Tibial artery (tissue), 4 donors: Measurements from ENCODE around the gene RAVER1.

Experiments
- DNase-seq, 2 donors: peaks; one replicate each; pipeline ENCODE4 v3.0.0-alpha.2; 2019
- H3K27ac ChIP-seq, 2 donors: fragments of 200-600 bp; sonication (generic) in 1 of 2; 1 replicate in 1 of 2; 2 replicates in 1 of 2; pipeline ENCODE4 v1.5.1; 2018 to 2019; ENCODE audit warnings: mild to moderate bottlenecking in 1 of 2
- H3K27me3 ChIP-seq, 2 donors: fragments of 200-600 bp; sonication (generic) in 1 of 2; one replicate each; pipeline versions ENCODE4 v1.5.1 to v1.6.0; 2016 to 2019
- H3K36me3 ChIP-seq, 3 donors: fragments of 200-600 bp; sonication (generic) in 2 of 3; one replicate each; pipeline ENCODE4 v1.5.1; 2016 to 2019; ENCODE audit warnings: mild to moderate bottlenecking in 2 of 3
- H3K4me1 ChIP-seq, 4 donors: fragments of 200-600 bp; sonication (generic) in 2 of 4; 1 replicate in 3 of 4; 2 replicates in 1 of 4; pipeline ENCODE4 v1.5.1; 2016 to 2019
- H3K4me3 ChIP-seq, 2 donors: fragments of 200-600 bp; sonication (generic) in 1 of 2; 1 replicate in 1 of 2; 2 replicates in 1 of 2; pipeline ENCODE4 v1.5.1; 2018 to 2019; ENCODE audit warnings: mild to moderate bottlenecking in 2 of 2
- H3K9me3 ChIP-seq, 3 donors: fragments of 200-600 bp; sonication (generic) in 1 of 3; one replicate each; pipeline ENCODE4 v1.5.1; 2016 to 2019
- CTCF ChIP-seq, 2 experiments: fragments of 200-600 bp in 1 of 2; fragments of 450-650 bp in 1 of 2; IDR thresholded peaks; one replicate each; pipeline ENCODE4 v1.5.1; 2017 to 2019; ENCODE audit warnings: antibody characterized with exemption in 2 of 2, mild to moderate bottlenecking in 1 of 2, moderate library complexity in 1 of 2
- intact Hi-C: fragments of 100-400 bp; cut with DNase I; formaldehyde crosslinking; loops from one replicate; pipeline ENCODE4 v1.15.0; 2023; ENCODE audit warnings: low total_unique reads

RAVER1 gene

GRCh38 chr19:10325732-10326131 is 7.6 kb downstream of the RAVER1 start:
- H3K36me3 ChIP-seq = peaks cover 78 to 100% (median 88%) of the 10 kb centered on the region in 3 donors
- no peaks in the 10 kb centered on the region for H3K27me3 ChIP-seq
- H3K4me3 ChIP-seq = no peak overlapping the region
- no peak overlapping the region for H3K27ac ChIP-seq
- intact Hi-C loops = no loop called here
- H3K9me3 ChIP-seq = no peaks in the 10 kb centered on the region
- H3K4me1 ChIP-seq = no peaks in the 10 kb centered on the region
- TF ChIP-seq CTCF (IDR thresholded peaks at IDR 0.05) = no peak
- no peak for DNase-seq

GRCh38 chr19:10321874-10322835 is 11.2 kb downstream of the RAVER1 start:
- no peaks in the 10 kb centered on the region for H3K27me3 ChIP-seq
- TF ChIP-seq CTCF (IDR thresholded peaks at IDR 0.05) = no peak
- intact Hi-C loops = no loop called here
- no peak overlapping the region for H3K4me3 ChIP-seq
- H3K4me1 ChIP-seq = no peaks in the 10 kb centered on the region
- H3K36me3 ChIP-seq = peaks cover 79 to 100% (median 91%) of the 10 kb centered on the region in 3 donors
- no peak for DNase-seq
- H3K27ac ChIP-seq = no peak overlapping the region
- H3K9me3 ChIP-seq = no peaks in the 10 kb centered on the region

GRCh38 chr19:10321417-10321797 is 11.9 kb downstream of the RAVER1 start:
- no peak overlapping the region for H3K27ac ChIP-seq
- no peaks in the 10 kb centered on the region for H3K9me3 ChIP-seq
- TF ChIP-seq CTCF (IDR thresholded peaks at IDR 0.05) = no peak
- intact Hi-C loops = no loop called here
- H3K4me3 ChIP-seq = no peak overlapping the region
- H3K4me1 ChIP-seq = peaks cover 0 to 2% (median 0%) of the 10 kb centered on the region in 4 donors
- DNase-seq = no peak
- peaks cover 73 to 100% (median 87%) of the 10 kb centered on the region in 3 donors for H3K36me3 ChIP-seq
- H3K27me3 ChIP-seq = no peaks in the 10 kb centered on the region

GRCh38 chr19:10320602-10321416 is 12.5 kb downstream of the RAVER1 start:
- Histone ChIP-seq H3K4me1 (peaks cover 0 to 8% (median 5%) of the 10 kb centered on the region in 4 donors), H3K36me3 (peaks cover 67 to 94% (median 81%) of the 10 kb centered on the region in 3 donors), H3K27me3 (no peaks in the 10 kb centered on the region), H3K4me3 (no peak overlapping the region), H3K9me3 (no peaks in the 10 kb centered on the region), H3K27ac (no peak overlapping the region)
- intact Hi-C loops = no loop called here
- no peak for TF ChIP-seq CTCF (IDR thresholded peaks at IDR 0.05)
- no peak for DNase-seq

- intact Hi-C loops = no loop called here
- no peak overlapping the region for H3K27ac ChIP-seq
- no peak overlapping the region for H3K4me3 ChIP-seq
- no peaks in the 10 kb centered on the region for H3K27me3 ChIP-seq
- no peak for TF ChIP-seq CTCF (IDR thresholded peaks at IDR 0.05)
- H3K9me3 ChIP-seq = no peaks in the 10 kb centered on the region
- peaks cover 0 to 16% (median 10%) of the 10 kb centered on the region in 4 donors for H3K4me1 ChIP-seq
- no peak for DNase-seq
- peaks cover 49 to 76% (median 63%) of the 10 kb centered on the region in 3 donors for H3K36me3 ChIP-seq
Measured at GRCh38 chr19:10318807-10319682, 14.3 kb downstream of the RAVER1 start.
